Esophagus muscularis mucosa (tissue), 4 donors: Measurements from ENCODE around the gene PBX4. TPM values are rescaled to one million over a fixed set of nuclear protein-coding genes. Genes with fewer than 3 reads are reported as not detected.
"Not testable (repeated sequence)": the region's sequence is repeated elsewhere in the genome, so short reads cannot be mapped to it uniquely, and the experiment has no call there.

Source experiments
- DNase-seq: peaks from one replicate; pipeline ENCODE4 v3.0.0-alpha.2; 2017; ENCODE audit errors: extremely low spot score
- H3K27ac ChIP-seq, 4 donors: fragments of 200-600 bp; sonication (generic); replicated peaks in 1 of 4; 1 replicate in 3 of 4; 2 replicates in 1 of 4; pipeline ENCODE4 v1.5.1; 2016 to 2019; ENCODE audit warnings: mild to moderate bottlenecking in 1 of 4
- H3K27me3 ChIP-seq, 4 donors: fragments of 200-600 bp; sonication (generic); one replicate each; pipeline versions ENCODE4 v1.5.1 to v1.6.0; 2016 to 2019
- H3K36me3 ChIP-seq, 4 donors: fragments of 200-600 bp; sonication (generic); one replicate each; pipeline ENCODE4 v1.5.1; 2016 to 2019
- H3K4me1 ChIP-seq, 4 donors: fragments of 200-600 bp; sonication (generic); one replicate each; pipeline ENCODE4 v1.5.1; 2016 to 2019
- H3K4me3 ChIP-seq, 4 donors: fragments of 200-600 bp; sonication (generic); 1 replicate in 2 of 4; 2 replicates in 2 of 4; pipeline ENCODE4 v1.5.1; 2016 to 2019; ENCODE audit warnings: mild to moderate bottlenecking in 4 of 4, moderate library complexity in 1 of 4
- H3K9me3 ChIP-seq, 4 donors: fragments of 200-600 bp; sonication (generic); 1 replicate in 3 of 4; 2 replicates in 1 of 4; pipeline ENCODE4 v1.5.1; 2016 to 2019
- CTCF ChIP-seq, 3 experiments: fragments of 200-600 bp in 2 of 3; fragments of 450-650 bp in 1 of 3; sonication (generic) in 2 of 3; IDR thresholded peaks; one replicate each; pipeline ENCODE4 v1.5.1; 2017 to 2019; ENCODE audit warnings: antibody characterized with exemption in 3 of 3, mild to moderate bottlenecking in 2 of 3, moderate library complexity in 1 of 3
- EP300 ChIP-seq: sonication (generic); formaldehyde crosslinking; IDR thresholded peaks from one replicate; pipeline ENCODE4 v1.6.1; 2017; ENCODE audit warnings: antibody characterized with exemption
- POLR2A ChIP-seq: fragments of 450-650 bp; IDR thresholded peaks from one replicate; pipeline ENCODE4 v1.6.1; 2017; ENCODE audit warnings: antibody characterized with exemption, moderate library complexity, mild to moderate bottlenecking, low read depth
- POLR2AphosphoS5 ChIP-seq, 2 donors: sonication (generic); formaldehyde crosslinking; IDR thresholded peaks; one replicate each; pipeline ENCODE4 v1.6.1; 2017; ENCODE audit warnings: antibody characterized with exemption in 2 of 2
- WGBS: methylation state at CpG from one replicate; pipeline ENCODE4 v1.1.5; 2018; 5-methylcytosine and 5-hydroxymethylcytosine counted together
- intact Hi-C: fragments of 100-400 bp; cut with DNase I; formaldehyde crosslinking; loops from one replicate; pipeline ENCODE4 v1.15.1; 2023
- total RNA-seq, 4 donors: library from RNA; depleted of rRNA; stranded (reverse); fragments of >200 nt; gene quantifications; one replicate each; pipeline versions ENCODE4 v1.1.0 to v1.2.1, GENCODE V29; 2016

PBX4 gene
- 1 to 10 TPM in 1 of 4 donors, under 1 TPM in 2, not detected in 1; 0.66 to 3.7 (median 0.98) TPM for total RNA-seq

GRCh38 chr19:19618219-19619051, at the start of gene PBX4:
Gene PBX4, minus strand, starts transcription at chr19:19618687. Its CDS starts 58 bp downstream, at chr19:19618629.
- H3K4me1 ChIP-seq = peaks cover 2 to 15% (median 13%) of the 10 kb centered on the region in 4 donors
- no peak within 1 kb of the TSS for H3K27ac ChIP-seq
- WGBS = 14% methylated on average over 31 of the region's 80 CpGs
- H3K27me3 ChIP-seq = peaks cover 0 to 52% (median 6%) of the 10 kb centered on the region in 4 donors
- intact Hi-C loops = no loop called here
- no peaks in the 10 kb centered on the region for H3K9me3 ChIP-seq
- TF ChIP-seq POLR2A (no peak), CTCF (IDR thresholded peaks at IDR 0.05) (no peak), EP300 (no peak), POLR2AphosphoS5 (IDR thresholded peaks at IDR 0.05) (peak in 1 of 2 donors; percentile 32)
- DNase-seq = peak; percentile 96
- H3K4me3 ChIP-seq = peak within 1 kb of the TSS; percentile 43 to 61 (median 47)
- no peaks in the 10 kb centered on the region for H3K36me3 ChIP-seq

GRCh38 chr19:19665420-19665948, 47.0 kb upstream of the PBX4 start:
- DNase-seq, H3K36me3 ChIP-seq, H3K27me3 ChIP-seq, H3K9me3 ChIP-seq, H3K27ac ChIP-seq, H3K4me3 ChIP-seq: not testable (repeated sequence)
- WGBS = 95% methylated on average over 21 of the region's 22 CpGs
- H3K4me1 ChIP-seq = peaks cover 29 to 50% (median 48%) of the 10 kb centered on the region in 4 donors
- intact Hi-C loops = loop anchor here (10.0 kb wide), 1 partner anchor 239 kb away; the partner anchor contains the start of gene ZNF93

GRCh38 chr19:19663256-19664120, 45.0 kb upstream of the PBX4 start, which contains the start of gene ATP13A1:
Gene ATP13A1, minus strand, starts transcription at chr19:19663676. Its CDS starts 10 bp downstream, at chr19:19663666.
- Histone ChIP-seq H3K4me3 (peak within 1 kb of the TSS; percentile 73 to 99 (median 94)), H3K27me3 (no peaks in the 10 kb centered on the region), H3K27ac (peak within 1 kb of the TSS; percentile 87 to 95 (median 92)), H3K36me3 (peaks cover 11 to 19% (median 16%) of the 10 kb centered on the region in 4 donors), H3K4me1 (peaks cover 21 to 43% (median 34%) of the 10 kb centered on the region in 4 donors), H3K9me3 (no peaks in the 10 kb centered on the region)
- 0% methylated on average over 38 of the region's 85 CpGs for whole genome bisulfite sequencing
- DNase-seq = peak; percentile 98
- intact Hi-C loops = loop anchor here (5.0 to 10.0 kb wide), 2 partner anchors 114 to 241 kb away; partner anchors contain the start of gene ZNF93
- TF ChIP-seq CTCF (IDR thresholded peaks at IDR 0.05) = peak in 2 of 3 experiments; percentile 23
- TF ChIP-seq POLR2A = no peak
- peak; percentile 84 to 91 for TF ChIP-seq POLR2AphosphoS5 (IDR thresholded peaks at IDR 0.05)

GRCh38 chr19:19662871-19663255, 44.4 kb upstream of the PBX4 start:
- peaks cover 21 to 37% (median 28%) of the 10 kb centered on the region in 4 donors for H3K4me1 ChIP-seq
- intact Hi-C loops = loop anchor here (5.0 to 10.0 kb wide), 2 partner anchors 114 to 242 kb away; partner anchors contain the start of gene ZNF93
- H3K27ac ChIP-seq = peak overlapping the region; percentile 87 to 95 (median 92)
- H3K9me3 ChIP-seq = no peaks in the 10 kb centered on the region
- TF ChIP-seq EP300 (no peak), CTCF (IDR thresholded peaks at IDR 0.05) (no peak), POLR2AphosphoS5 (IDR thresholded peaks at IDR 0.05) (no peak), POLR2A (no peak)
- peaks cover 16 to 25% (median 22%) of the 10 kb centered on the region in 4 donors for H3K36me3 ChIP-seq
- peak overlapping the region; percentile 73 to 99 (median 94) for H3K4me3 ChIP-seq
- no peak for DNase-seq
- 20% methylated on average over 6 of the region's 17 CpGs for WGBS
- no peaks in the 10 kb centered on the region for H3K27me3 ChIP-seq
